ENCODE data around the gene RGS3. TPM values are rescaled to one million over a fixed set of nuclear protein-coding genes. Genes with fewer than 3 reads are reported as not detected.

Gene RGS3
- total and polyA plus RNA-seq, 10 of the 15 experiments (the other 5 are each of a cell fraction or from before 2014, with no cell fraction given): 2.9 to 138 (median 28.8) TPM

- TF ChIP-seq RELB (IDR thresholded peaks at IDR 0.05; ENCODE audit: low read depth) (no peak), NFIC (IDR thresholded peaks at IDR 0.05; ENCODE audit: low read depth, low read length) (no peak)
- TF ChIP-seq, protein P1, sequence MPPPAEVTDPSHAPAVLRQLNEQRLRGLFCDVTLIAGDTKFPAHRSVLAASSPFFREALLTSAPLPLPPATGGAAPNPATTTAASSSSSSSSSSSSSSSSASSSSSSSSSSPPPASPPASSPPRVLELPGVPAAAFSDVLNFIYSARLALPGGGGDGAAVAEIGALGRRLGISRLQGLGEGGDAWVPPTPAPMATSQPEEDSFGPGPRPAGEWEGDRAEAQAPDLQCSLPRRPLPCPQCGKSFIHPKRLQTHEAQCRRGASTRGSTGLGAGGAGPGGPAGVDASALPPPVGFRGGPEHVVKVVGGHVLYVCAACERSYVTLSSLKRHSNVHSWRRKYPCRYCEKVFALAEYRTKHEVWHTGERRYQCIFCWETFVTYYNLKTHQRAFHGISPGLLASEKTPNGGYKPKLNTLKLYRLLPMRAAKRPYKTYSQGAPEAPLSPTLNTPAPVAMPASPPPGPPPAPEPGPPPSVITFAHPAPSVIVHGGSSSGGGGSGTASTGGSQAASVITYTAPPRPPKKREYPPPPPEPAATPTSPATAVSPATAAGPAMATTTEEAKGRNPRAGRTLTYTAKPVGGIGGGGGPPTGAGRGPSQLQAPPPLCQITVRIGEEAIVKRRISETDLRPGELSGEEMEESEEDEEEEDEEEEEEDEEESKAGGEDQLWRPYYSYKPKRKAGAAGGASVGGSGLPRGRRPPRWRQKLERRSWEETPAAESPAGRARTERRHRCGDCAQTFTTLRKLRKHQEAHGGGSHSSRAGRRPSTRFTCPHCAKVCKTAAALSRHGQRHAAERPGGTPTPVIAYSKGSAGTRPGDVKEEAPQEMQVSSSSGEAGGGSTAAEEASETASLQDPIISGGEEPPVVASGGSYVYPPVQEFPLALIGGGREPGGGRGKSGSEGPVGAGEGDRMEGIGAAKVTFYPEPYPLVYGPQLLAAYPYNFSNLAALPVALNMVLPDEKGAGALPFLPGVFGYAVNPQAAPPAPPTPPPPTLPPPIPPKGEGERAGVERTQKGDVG (CRISPR knock-in tag; IDR thresholded peaks at IDR 0.05): no peak
Observed at GRCh38 chr9:113463418-113464285, at the start of gene RGS3 (continued).

DNA sequence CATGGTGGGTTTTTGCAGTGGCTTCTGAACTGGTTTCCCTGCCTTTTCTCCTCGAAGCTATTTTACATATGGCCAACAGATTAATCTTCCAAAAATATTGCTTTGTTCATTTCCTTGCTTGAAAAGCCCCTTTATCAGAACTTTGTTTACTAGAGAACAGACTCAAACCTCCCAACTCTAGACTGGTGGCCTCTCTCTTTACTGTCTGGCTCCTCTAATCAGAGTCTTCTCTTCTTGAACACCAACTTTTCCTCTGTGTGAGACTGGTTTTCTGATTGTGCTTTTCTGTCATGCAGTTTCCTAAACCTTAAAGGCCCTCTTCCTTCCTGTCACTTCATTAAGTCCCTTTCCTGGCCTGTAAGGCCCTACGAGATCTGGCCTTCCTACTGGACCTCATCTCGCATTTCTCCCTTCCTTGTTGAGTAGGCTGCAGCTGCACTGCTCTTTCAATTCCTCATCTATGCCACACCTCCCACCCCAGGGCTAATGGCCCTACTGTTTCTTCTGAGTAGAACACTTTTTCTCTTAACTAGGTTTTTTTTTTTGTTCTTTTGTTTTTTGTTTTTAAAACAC, 47.3 kb upstream of the RGS3 start:
- POLR2A ChIA-PET: interaction anchor here (0.6 to 0.9 kb wide), 3 partner anchors 100 to 178 kb away, joined by 3 to 4 read pairs (median 4); no protein-coding TSS in a partner anchor
- in situ Hi-C loops (cut with MboI) (no loop called here), intact Hi-C loops (cut with micrococcal nuclease; ENCODE audit: unreplicated experiment) (no loop called here)
- no peaks in the 10 kb centered on the region for H3K27me3 ChIP-seq (replicated peaks in 1 of 2; ENCODE audit: control insufficient read depth in 2 of 2, insufficient read depth in 2 of 2, low read length in 1 of 2)
- H3K79me2 ChIP-seq (ENCODE audit: control insufficient read depth, insufficient read depth, low read length): no peaks in the 10 kb centered on the region
- ATAC-seq (peak; percentile 99), DNase-seq (ENCODE audit: low read depth, low spot score) (peak; percentile 67), FAIRE-seq (peak; percentile 93)
- 19% methylated on average over 3 of the region's 3 CpGs for WGBS (ENCODE audit: insufficient coverage, insufficient replicate concordance, low lambda C conversion rate, missing lambda C conversion rate)
- H3K4me1 ChIP-seq (ENCODE audit: control insufficient read depth, insufficient read depth, low read length): peaks cover 19% of the 10 kb centered on the region; the same call in 1 of the 2 replicates
- SMC1A ChIA-PET (ENCODE audit: uncharacterized antibody, unreplicated experiment): interaction anchor here (0.8 to 2.2 kb wide), 5 partner anchors 14 to 242 kb away, joined by 3 to 7 read pairs (median 3); partner anchors contain the start of gene ALAD
- H3K27ac ChIP-seq (ENCODE audit: control insufficient read depth, insufficient read depth): peak overlapping the region; percentile 69
- CTCF ChIA-PET: interaction anchor here (0.6 to 3.3 kb wide), 10 partner anchors 8 to 252 kb away, joined by 3 to 13 read pairs (median 4); partner anchors contain the start of gene ALAD
- no TSS peak for BruUV-seq (replicated peaks)
- H3K9me3 ChIP-seq (replicated peaks; ENCODE audit: control insufficient read depth, insufficient read depth, low read length): no peaks in the 10 kb centered on the region
- no peaks in the 10 kb centered on the region for H3K36me3 ChIP-seq (ENCODE audit: control insufficient read depth in 2 of 2, insufficient read depth in 2 of 2, low read length in 1 of 2)
- H3K4me3 ChIP-seq: no peak overlapping the region
- RAD21 ChIA-PET (ENCODE audit: unreplicated experiment): interaction anchor here (0.6 to 1.3 kb wide), 6 partner anchors 11 to 1281 kb away, joined by 3 to 6 read pairs (median 3); no protein-coding TSS in a partner anchor
- peak overlapping the region; percentile 59 for H3K9ac ChIP-seq (ENCODE audit: control insufficient read depth, insufficient read depth, low read length)
- 0 out of 2 replicates have a peak overlapping the region, but pooled peaks have one; percentile 5 for H3K4me2 ChIP-seq (ENCODE audit: control insufficient read depth, insufficient read depth)
- H4K20me1 ChIP-seq (ENCODE audit: control insufficient read depth, insufficient read depth): no peaks in the 10 kb centered on the region
- H2AFZ ChIP-seq (ENCODE audit: control insufficient read depth, low read depth, low read length): peak overlapping the region; percentile 78
- TF ChIP-seq YBX1 (IDR thresholded peaks at IDR 0.05) (no peak), RB1 (IDR thresholded peaks at IDR 0.05; ENCODE audit: borderline replicate concordance) (no peak), HCFC1 (IDR thresholded peaks at IDR 0.05; ENCODE audit: low read length) (no peak), BHLHE40 (IDR thresholded peaks at IDR 0.05; ENCODE audit: borderline replicate concordance in 1 of 2, low read depth in 2 of 2, low read length in 1 of 2) (no peak), RFX5 (IDR thresholded peaks at IDR 0.05; ENCODE audit: low read depth, low read length) (no peak), TARDBP (IDR thresholded peaks at IDR 0.05; ENCODE audit: borderline replicate concordance) (no peak), CREM (IDR thresholded peaks at IDR 0.05; ENCODE audit: low read depth) (no peak; the same call in 1 of the 2 replicates), CREB1 (IDR thresholded peaks at IDR 0.05; ENCODE audit: low read depth) (no peak), PBX3 (IDR thresholded peaks at IDR 0.05; ENCODE audit: insufficient replicate concordance, low read depth, low read length) (no peak)

All from GM12878 (cell line).